ENCODE results near the gene CLDN12.
A peak's percentile ranks its signal among the peaks of the same experiment; 100 is the strongest.

Gene CLDN12

GRCh38 chr7:90403174-90404113 lies at the start of gene CLDN12:
Gene CLDN12 (plus strand): TSS chr7:90403461. CDS start chr7:90412677, 9,216 bp downstream.
- peak; percentile 97 for DNase-seq

- no peak for DNase-seq
These were observed 19.8 kb upstream of the CLDN12 start for GRCh38 chr7:90383422-90383821.

- DNase-seq: no peak
These were observed 19.4 kb upstream of the CLDN12 start for GRCh38 chr7:90383861-90384260.

- DNase-seq: no peak
These were observed 18.8 kb upstream of the CLDN12 start for GRCh38 chr7:90384433-90384832.

GRCh38 chr7:90387470-90388240 lies 15.6 kb upstream of the CLDN12 start:
- DNase-seq: no peak

GRCh38 chr7:90390926-90391325 lies 12.3 kb upstream of the CLDN12 start:
- DNase-seq: no peak

- DNase-seq: no peak
These were observed 11.8 kb upstream of the CLDN12 start for GRCh38 chr7:90391488-90391887.

GRCh38 chr7:90396420-90396819 lies 6.8 kb upstream of the CLDN12 start:
- DNase-seq: peak; percentile 5

GRCh38 chr7:90401989-90402388 lies 1.3 kb upstream of the CLDN12 start:
- peak; percentile 80 for DNase-seq

- DNase-seq: no peak
These were observed 482 bp upstream of the CLDN12 start for GRCh38 chr7:90402785-90403173.

- DNase-seq: no peak
These were observed 1.5 kb downstream of the CLDN12 start for GRCh38 chr7:90404777-90405176.

GRCh38 chr7:90407484-90407821 lies 4.2 kb downstream of the CLDN12 start:
- DNase-seq: no peak

GRCh38 chr7:90408142-90408541 lies 4.9 kb downstream of the CLDN12 start:
- DNase-seq: no peak

GRCh38 chr7:90409667-90410066 lies 6.4 kb downstream of the CLDN12 start:
- DNase-seq: peak; percentile 8

- DNase-seq: peak; percentile 77
These were observed 8.2 kb downstream of the CLDN12 start for GRCh38 chr7:90411510-90411909.

GRCh38 chr7:90412458-90413184 lies 9.4 kb downstream of the CLDN12 start:
- peak; percentile 43 for DNase-seq

GRCh38 chr7:90413185-90413528 lies 9.9 kb downstream of the CLDN12 start:
- no peak for DNase-seq

GRCh38 chr7:90421651-90422050 lies 18.4 kb downstream of the CLDN12 start:
- DNase-seq: no peak

GRCh38 chr7:90424720-90425119 lies 21.5 kb downstream of the CLDN12 start:
- no peak for DNase-seq

GRCh38 chr7:90425376-90425775 lies 22.1 kb downstream of the CLDN12 start:
- DNase-seq: peak; percentile 14

GRCh38 chr7:90430614-90431460 lies 27.6 kb downstream of the CLDN12 start:
- DNase-seq: peak; percentile 31

GRCh38 chr7:90432752-90433151 lies 29.5 kb downstream of the CLDN12 start:
- DNase-seq: no peak

Measured in NCI-H69 (cell line).